ENCODE results near the gene ASB7. TPM values are rescaled to one million over a fixed set of nuclear protein-coding genes. Genes with fewer than 3 reads are reported as not detected.

ASB7 gene
- total RNA-seq, 1 experiment from 2014 or later: 13.5 TPM

GRCh38 chr15:100686021-100686724 lies 83.8 kb downstream of the ASB7 start:
- DNase-seq (ENCODE audit: low read depth): no peak

GRCh38 chr15:100686725-100687473 lies 84.5 kb downstream of the ASB7 start:
- peak; percentile 35 for DNase-seq (ENCODE audit: low read depth)

- DNase-seq (ENCODE audit: low read depth): peak; percentile 44
Measured at GRCh38 chr15:100687582-100688141, 85.3 kb downstream of the ASB7 start.

- no peak for DNase-seq (ENCODE audit: low read depth)
Measured at GRCh38 chr15:100688549-100689120, 86.2 kb downstream of the ASB7 start.

- no peak for DNase-seq (ENCODE audit: low read depth)
Measured at GRCh38 chr15:100689131-100689899, 86.9 kb downstream of the ASB7 start.

- DNase-seq (ENCODE audit: low read depth): no peak
Measured at GRCh38 chr15:100690032-100690794, 87.8 kb downstream of the ASB7 start.

GRCh38 chr15:100690795-100691158 lies 88.4 kb downstream of the ASB7 start:
- DNase-seq (ENCODE audit: low read depth): no peak

- no peak for DNase-seq (ENCODE audit: low read depth)
Measured at GRCh38 chr15:100691321-100691720, 88.9 kb downstream of the ASB7 start.

- DNase-seq (ENCODE audit: low read depth): no peak
Measured at GRCh38 chr15:100692246-100692645, 89.9 kb downstream of the ASB7 start.

GRCh38 chr15:100692671-100693070 lies 90.3 kb downstream of the ASB7 start:
- no peak for DNase-seq (ENCODE audit: low read depth)

- DNase-seq (ENCODE audit: low read depth): no peak
Measured at GRCh38 chr15:100693451-100693850, 91.1 kb downstream of the ASB7 start.

- DNase-seq (ENCODE audit: low read depth): no peak
Measured at GRCh38 chr15:100694381-100695021, 92.1 kb downstream of the ASB7 start.

GRCh38 chr15:100695048-100695447 lies 92.7 kb downstream of the ASB7 start:
- no peak for DNase-seq (ENCODE audit: low read depth)

- DNase-seq (ENCODE audit: low read depth): peak; percentile 49
Measured at GRCh38 chr15:100696452-100696851, 94.1 kb downstream of the ASB7 start.

Other genes starting within 250 kb of the ASB7 start
- gene CERS3, start 73.6 kb upstream of the ASB7 start, total RNA-seq (2014; rRNA removed; shearing (Covaris generic)): not detected in 2 replicates
- 20.4 and 23.2 TPM in 2 replicates for gene LINS1, start 405 bp upstream of the ASB7 start, total RNA-seq (2014; rRNA removed; shearing (Covaris generic))

Measured in RPMI7951 (cell line).